Measurements from ENCODE around the gene COBL.

Gene COBL

DNA sequence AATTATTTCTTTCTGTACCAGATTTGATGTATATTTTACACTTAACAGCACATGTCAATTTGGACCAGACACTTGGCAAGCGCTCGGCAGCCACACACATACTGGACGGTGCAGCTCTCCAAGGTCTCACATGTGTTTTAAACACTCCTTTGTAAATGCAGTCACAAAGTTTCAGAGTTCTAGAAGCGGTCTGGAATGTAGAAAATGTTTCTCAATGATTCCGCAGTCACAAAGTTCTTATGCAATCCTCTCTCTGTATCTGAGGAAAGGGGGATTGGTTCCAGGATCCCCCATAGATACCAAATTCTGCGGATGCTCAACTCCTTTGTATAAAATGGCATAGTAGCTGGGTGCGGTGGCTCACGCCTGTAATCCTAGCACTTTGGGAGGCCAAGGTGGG lies 280.9 kb downstream of the COBL start:
- DNase-seq = no peak

GRCh38 chr7:51034521-51035264 lies 281.9 kb downstream of the COBL start:
- DNase-seq = no peak

DNA sequence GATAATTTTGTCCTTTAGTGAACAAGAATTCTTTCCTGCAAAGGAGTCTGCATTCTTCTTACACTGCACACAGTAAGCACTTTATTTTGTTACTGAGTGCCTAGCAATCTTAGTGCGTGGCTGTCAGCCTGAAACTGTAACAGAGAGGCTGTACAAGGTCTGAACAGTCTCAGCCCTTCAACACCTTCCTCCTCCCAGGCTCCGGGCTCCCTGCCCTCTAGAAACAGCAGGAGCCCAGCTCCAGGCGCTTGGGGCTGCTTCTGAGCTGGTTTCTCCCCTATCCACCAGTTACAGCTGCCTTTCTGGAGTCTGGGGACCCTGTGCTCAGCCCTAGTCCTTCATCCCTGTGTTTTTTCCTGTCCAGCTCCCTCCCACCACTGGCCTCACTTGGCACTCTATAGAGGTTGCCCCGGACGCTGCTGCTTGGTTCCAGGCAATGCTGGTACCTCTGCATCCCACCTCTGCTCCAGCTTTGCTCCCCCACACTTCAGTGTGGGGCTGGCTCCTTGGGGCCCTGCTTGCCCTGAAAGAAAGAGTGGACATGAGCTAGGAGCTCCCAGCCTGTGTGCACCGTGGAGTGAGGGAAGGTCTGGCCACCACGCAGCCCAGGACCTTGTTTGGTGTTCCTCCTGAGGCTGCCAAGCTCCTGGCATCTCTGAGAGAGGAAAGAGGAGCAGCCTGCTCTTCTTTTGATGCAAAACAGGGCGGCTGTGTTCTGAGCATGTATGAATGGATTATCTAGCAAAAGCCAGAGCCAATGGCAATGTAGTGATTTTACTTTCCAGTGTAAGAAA lies 282.7 kb downstream of the COBL start:
- DNase-seq = no peak

DNA sequence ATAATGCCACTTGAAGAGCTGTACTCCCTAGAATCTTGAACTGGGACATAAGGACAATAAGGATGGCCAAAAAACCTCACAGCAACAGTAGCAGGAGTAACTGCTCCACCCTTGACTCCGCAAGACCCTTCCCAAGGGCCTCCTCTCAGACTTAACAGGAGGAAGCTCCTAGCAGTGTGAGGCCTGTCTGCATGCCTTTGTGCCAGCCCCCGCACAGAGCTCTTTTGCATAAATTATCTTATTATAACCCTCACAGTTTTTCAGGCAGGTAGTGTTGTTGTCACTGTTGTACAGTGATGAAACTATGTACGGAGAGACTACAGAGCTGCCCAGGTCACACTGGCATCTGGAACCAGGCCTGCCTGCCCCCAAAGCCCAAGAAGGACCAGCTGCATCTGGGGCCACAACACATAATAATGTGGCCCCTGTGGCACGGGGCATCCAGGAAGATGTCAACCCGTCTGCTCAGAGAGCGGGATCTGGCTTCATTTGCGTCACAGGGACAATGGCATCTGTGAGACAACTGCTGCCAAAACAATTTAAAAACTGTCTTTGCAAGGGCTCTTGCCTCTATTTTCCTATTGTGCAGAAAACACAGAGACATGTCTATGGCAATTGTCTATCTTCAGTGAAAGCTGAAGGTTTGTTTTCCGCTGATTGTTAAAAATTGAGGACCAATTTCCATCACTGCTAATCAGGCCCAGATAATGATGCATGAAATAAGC lies 284.7 kb downstream of the COBL start:
- no peak for DNase-seq

- DNase-seq = no peak
Observed at GRCh38 chr7:51031216-51031615, 285.4 kb downstream of the COBL start.

- DNase-seq = no peak
Observed at GRCh38 chr7:51029701-51030191, 286.9 kb downstream of the COBL start.

GRCh38 chr7:51029131-51029530 lies 287.5 kb downstream of the COBL start:
- DNase-seq = peak in 1 of 3 experiments; percentile 4

GRCh38 chr7:51027935-51028830 lies 288.4 kb downstream of the COBL start:
- no peak for DNase-seq

DNA sequence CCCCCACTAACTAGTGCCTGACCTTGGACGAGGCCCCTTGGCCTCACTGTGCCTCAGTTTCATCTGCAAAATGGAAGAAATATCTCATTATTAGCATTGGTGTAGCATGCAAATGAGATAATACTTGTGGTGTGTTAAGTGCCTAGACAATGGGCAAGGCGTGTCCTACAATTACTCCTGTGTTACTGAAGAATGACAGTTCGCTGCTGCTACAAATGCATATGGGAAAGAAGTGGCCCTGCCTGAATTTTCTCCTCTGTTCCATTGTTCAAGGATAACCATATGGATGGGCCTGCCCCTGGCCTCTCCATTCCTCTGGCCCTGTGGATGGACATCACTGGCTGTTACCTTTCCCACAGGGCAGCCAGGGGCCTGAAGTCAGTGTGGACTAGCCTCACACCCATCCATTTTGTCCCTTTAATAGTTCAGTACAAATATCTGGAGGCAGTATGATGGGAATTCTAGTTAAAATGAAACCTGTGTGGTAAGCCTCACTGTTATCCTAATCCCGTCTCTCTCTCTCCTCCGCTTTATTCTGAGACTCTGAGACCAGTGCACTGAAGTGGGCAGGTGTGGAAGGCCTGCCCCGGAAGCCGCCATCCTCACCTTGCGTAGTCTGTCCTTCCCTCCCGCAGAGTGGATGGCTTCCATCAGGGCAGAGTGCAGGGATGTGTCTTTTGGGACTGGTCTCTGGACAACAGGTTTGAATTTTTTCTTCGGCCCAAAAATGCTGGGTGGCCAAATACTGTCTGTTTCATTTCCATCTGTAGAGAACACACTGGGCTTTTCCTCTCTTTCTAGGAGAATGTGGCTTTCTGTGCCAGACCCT lies 289.3 kb downstream of the COBL start:
- DNase-seq = no peak

GRCh38 chr7:51026341-51026740 lies 290.3 kb downstream of the COBL start:
- DNase-seq = no peak

DNA sequence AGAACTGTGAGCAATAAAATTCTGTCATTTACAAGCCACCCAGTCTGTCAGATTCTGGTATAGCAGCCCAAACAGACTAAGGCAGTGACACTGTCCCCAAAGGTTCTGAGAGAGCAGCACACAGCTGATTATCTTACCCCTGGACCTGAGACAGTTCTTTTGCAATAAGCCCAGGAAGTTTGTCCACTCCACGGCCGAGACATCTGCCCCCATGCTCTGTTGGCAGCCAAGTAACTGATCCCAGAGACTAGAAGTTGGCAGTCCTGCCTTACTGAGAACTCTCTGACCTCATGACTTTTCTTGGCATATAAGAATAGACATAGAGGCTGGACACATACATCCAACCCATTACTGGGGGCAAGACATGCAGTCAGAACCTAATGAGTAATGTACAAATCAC lies 290.9 kb downstream of the COBL start:
- DNase-seq = no peak

DNA sequence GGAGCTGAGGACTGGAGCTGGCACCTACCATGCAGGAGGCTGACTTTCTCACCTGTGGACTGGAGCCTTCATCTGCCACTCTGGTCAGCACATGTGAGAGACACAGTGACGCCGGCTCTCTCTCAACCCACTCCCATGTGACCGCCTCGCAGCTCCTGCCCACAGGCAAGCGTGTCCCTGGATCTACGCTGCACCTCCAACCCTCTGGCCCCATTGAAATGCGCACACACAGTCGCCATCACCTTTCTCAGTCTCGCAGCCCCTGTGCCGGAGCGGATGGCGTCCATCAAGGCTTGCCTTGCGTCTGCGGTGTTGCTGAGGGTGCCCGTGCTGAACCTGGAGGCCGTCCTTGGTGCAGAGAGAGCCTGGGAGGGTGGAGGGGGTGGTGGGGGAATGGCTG lies 291.7 kb downstream of the COBL start:
- DNase-seq = no peak

- no peak for DNase-seq
Observed at GRCh38 chr7:51023547-51023946, 293.1 kb downstream of the COBL start.

DNA sequence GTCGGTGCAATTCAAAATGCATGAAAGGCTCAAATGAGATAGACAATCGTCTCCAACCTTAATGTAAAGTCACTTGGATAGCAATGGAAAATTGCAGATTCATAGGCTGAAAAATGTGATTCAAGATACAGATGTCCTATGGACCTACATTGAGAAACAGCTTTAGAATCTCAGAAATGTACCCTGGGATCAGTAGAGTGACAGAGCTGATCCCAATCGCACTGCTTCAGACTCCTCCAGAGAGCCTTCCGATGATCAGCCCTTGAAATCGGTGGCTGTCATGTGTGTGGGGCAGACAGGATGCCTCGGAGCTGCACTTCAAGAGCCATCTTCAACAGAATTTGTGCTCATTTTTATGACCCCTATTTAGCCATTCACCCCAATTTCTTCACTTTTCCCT lies 293.8 kb downstream of the COBL start:
- DNase-seq = no peak

GRCh38 chr7:51021906-51022570 lies 294.6 kb downstream of the COBL start:
- DNase-seq = no peak

DNA sequence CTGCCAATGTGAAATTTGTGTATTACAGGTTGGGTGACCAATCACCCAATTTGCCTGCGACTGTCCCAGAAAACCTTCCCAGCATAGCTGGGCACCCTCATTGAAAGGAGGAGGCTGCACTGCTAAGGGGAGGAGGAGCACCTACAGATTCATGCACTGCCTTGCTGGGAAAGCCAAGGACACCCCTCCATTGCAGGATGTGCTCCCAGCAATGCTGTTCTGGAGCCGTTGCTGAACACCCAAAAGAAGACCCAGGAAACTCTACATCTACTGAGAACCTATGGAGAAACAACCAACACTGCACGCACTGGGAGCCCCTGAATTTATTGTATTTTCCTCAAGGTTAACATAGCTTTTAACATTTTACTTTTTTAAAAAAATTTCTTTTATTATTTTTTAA lies 295.7 kb downstream of the COBL start:
- DNase-seq = no peak

- no peak for DNase-seq
Observed at GRCh38 chr7:51019891-51020870, 296.4 kb downstream of the COBL start.

GRCh38 chr7:51019191-51019844 lies 297.3 kb downstream of the COBL start:
- no peak for DNase-seq

All from NCI-H1417 (cell line).